ENCODE results near the gene EMP1.

EMP1 gene

DNA sequence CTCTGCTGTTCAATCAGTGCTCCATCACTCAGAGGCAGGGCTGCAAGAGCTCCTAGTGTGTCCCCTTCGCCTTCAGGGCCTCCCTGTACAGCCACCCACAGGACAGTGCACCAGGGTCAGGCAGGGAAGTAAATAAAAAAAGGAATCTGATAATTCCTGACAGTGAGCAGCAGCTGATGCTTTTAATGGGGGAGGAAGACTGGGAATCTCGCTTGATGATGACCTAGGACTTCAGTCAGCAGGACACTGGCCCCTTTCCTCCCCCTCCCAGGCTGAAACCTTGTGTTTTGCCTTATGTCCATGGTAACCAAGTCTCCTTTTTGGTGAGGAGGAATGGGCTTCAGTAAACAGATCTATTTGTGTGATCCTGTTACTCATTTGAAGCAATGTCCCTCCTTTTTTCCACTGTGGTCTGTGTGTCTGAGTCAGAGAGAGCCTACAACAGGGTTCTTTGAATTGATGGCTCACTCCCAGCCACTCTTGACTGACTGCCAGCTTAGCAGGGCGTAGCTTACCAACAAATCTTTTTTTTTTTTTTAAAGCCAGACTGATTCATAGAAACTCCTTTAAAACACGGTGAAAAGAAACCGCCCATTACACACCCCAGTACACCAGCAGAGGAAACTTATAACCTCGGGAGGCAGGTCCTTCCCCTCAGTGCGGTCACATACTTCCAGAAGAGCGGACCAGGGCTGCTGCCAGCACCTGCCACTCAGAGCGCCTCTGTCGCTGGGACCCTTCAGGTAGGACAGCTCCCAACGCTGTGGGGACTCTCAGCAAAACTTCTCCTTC lies at the start of gene EMP1:
EMP1 (plus strand) TSS at position 597 of the 792 bp plus-strand sequence. CDS start 14,785 bp downstream, outside the sequence.
- DNase-seq, result peak; percentile 81

- peak; percentile 47 for DNase-seq
Measured at GRCh38 chr12:13147688-13148484, 48.6 kb upstream of the EMP1 start.

GRCh38 chr12:13148485-13148847 lies 48.1 kb upstream of the EMP1 start:
- no peak for DNase-seq

GRCh38 chr12:13149411-13149810 lies 47.1 kb upstream of the EMP1 start:
- no peak for DNase-seq

GRCh38 chr12:13152281-13152680 lies 44.2 kb upstream of the EMP1 start:
- DNase-seq, result no peak

- no peak for DNase-seq
Measured at GRCh38 chr12:13152756-13153155, 43.8 kb upstream of the EMP1 start.

- DNase-seq, result no peak
Measured at GRCh38 chr12:13153180-13153579, 43.3 kb upstream of the EMP1 start.

GRCh38 chr12:13154027-13154538 lies 42.4 kb upstream of the EMP1 start:
- no peak for DNase-seq

- no peak for DNase-seq
Measured at GRCh38 chr12:13154831-13155230, 41.7 kb upstream of the EMP1 start.

DNA sequence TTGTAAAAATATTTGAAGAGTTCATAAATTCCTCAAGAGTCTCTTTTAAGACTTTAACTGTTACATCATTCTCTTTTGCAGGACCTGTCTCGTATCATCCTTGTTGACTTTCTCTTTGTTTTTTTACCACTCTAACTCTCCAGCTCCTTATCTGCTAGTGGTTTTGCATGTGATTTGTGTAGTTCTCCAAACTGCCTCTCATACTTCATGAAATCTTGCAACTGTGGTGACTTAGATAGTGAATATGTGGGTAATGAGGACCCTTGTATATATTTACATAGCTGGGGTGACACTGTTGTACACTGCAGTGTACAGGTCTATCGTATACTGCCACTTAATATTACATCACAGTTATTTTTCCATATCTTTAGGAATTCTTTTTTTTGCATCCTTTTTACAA lies 40.2 kb upstream of the EMP1 start:
- DNase-seq, result no peak

GRCh38 chr12:13161172-13161571 lies 35.4 kb upstream of the EMP1 start:
- peak; percentile 39 for DNase-seq

DNA sequence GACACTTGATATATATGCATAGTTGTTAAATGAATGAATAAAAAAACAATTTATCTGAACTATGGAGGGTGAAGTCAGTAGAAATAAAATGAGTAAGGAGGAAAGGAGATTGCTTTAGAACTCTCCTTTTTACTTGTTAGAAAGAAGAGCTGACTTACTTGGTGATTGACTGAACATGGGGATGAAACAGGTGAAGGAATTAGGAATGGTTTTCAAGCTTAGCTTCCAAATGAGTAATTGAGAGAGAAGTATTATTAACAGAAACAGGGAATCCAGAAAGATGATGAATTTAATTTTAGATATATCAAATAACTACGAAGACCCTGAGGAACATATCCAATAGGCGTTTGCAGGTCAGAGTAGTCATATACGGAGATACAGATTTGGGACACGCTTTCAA lies 33.6 kb upstream of the EMP1 start:
- no peak for DNase-seq

- no peak for DNase-seq
Measured at GRCh38 chr12:13163868-13164635, 32.5 kb upstream of the EMP1 start.

GRCh38 chr12:13164921-13165616 lies 31.5 kb upstream of the EMP1 start:
- DNase-seq, result peak; percentile 62

DNA sequence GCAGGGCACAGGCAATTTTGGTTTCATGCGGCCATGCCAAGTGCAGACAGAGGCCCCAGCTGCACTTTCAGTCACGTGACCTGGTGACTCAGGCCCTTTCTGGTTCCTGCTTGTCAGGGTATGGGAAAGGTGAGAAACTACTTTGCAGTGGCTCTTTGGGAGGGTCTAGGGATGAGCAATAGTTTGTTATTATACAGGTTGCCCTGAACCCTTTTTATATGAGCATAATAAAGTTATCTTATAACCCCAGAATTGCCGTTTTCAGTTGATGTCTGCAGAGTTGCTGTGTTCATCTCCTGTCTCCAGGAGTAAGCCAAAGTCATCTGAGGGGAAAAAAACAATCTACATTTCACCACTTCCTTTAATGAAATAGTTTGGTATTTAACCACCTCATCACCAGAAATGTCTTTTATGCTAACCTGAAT lies 30.9 kb upstream of the EMP1 start:
- peak; percentile 98 for DNase-seq

- peak; percentile 95 for DNase-seq
Measured at GRCh38 chr12:13167226-13167625, 29.3 kb upstream of the EMP1 start.

DNA sequence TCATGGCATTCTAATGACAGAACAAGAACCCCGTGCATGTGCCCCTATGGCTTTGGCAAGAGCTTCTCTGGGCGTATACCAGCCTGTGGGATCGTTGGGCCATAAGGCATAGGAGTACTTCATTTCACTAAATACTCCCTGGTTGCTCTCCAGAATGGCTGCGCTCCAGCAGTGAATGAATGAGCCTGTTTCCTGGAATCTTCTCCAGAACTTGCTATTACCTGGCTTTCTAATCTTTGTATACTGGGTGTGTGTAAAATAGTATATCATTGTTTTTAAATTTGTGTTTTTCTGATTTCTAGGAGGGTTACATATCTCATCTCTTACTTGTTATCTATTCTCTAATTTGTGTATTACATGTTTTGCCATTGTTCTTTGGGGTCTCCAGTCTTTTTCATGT lies 28.6 kb upstream of the EMP1 start:
- no peak for DNase-seq

GRCh38 chr12:13169272-13169671 lies 27.3 kb upstream of the EMP1 start:
- no peak for DNase-seq

DNA sequence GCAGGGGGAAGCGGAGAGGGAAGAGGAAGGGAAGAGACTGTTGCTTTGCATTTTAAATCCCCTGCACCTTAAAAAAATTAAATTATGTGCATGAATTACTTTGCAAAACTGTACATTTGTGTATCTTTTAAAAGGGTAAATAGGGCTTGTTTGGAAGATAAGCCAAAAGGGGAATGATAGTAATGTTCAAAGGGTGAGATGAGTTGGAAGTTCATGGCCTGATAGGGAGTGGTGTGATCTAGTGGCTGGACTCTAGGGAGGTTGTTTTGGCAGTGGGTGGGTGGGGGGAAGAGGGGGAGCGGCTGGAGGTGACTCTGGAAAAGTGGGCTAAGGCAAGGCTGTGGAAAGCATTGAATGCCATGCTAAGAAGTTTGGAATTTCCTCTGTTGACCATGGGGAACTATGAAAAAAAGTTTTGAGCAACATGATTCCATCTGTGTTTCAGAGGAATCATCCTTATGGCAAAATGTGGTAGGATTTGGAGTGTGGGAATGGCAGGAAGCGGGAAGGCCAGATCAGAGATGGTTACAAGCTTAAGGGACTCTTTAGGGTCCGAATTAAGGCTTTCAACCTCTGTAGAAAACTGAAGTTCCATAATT lies 25.5 kb upstream of the EMP1 start:
- DNase-seq, result no peak

DNA sequence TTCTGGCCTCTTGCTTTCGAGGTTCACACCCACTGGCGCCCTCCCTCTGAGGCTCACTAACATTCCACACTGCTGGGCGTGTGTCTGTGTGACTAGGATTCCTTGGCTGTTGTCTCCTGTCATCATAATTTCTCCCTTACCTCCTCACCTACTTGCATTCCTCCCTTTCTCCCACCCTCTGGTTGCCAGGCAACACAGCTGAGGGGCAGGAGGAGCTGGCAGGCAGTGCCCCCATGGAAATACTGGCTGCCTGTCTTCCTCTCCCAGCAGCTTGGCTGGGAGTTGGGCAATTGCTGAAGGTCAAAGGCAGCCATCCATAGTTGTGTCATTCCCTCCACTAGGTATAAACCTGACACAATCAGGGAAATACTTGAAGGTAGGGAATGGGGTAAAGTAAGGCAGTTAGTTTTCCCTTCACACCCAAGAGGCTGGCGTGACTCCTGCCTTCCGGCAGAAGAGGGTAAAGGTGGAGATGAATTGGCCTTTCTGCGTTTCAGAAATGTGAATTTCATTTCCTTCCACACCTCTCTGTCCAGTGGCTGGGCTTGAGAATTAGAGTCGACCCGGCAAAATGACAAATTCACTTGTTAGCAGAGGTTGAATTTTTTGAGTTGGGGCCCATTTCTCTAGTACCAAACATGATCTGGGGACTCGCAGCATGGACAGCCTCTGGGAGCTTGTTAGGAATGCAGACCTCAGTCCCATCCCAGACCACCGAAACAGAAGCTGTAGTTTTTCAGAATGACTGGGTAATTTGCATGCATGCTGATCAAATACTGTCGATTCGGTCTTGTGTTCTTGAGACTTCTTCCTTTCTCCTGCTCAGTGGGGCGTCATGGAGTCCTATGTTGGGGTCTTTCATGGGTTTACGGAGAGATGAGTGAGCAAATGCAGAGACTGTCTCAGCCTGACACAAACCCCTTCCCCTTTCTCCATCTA lies 24.3 kb upstream of the EMP1 start:
- no peak for DNase-seq

Measured in DMS53 (cell line).